HCT116 (cell line): ENCODE data around the gene GATC.

ENCODE experiments used
- CTCF ChIP-seq, 3 experiments: fragments of 200-600 bp in 1 of 3; sonication (generic) in 1 of 3; IDR thresholded peaks in 2 of 3; conservative IDR thresholded peaks in 1 of 3; 2 replicates each; pipeline ENCODE4 v1.5.1; 2012 to 2017; ENCODE audit warnings: low read depth in 2 of 3, low read length in 2 of 3, antibody characterized with exemption in 1 of 3, borderline replicate concordance in 1 of 3, control low read depth in 1 of 3, mild to moderate bottlenecking in 1 of 3, mixed read lengths in 1 of 3, mixed run types in 1 of 3, moderate library complexity in 1 of 3; ENCODE audit not compliant: insufficient read depth in 1 of 3
- EZH2 ChIP-seq: fragments of 200-600 bp; sonication (generic); IDR thresholded peaks from 2 replicates; pipeline ENCODE4 v1.6.1; 2017; ENCODE audit warnings: antibody characterized with exemption, mixed run types

- TF ChIP-seq CTCF (IDR thresholded peaks at IDR 0.05 in 2 of 3, conservative IDR thresholded peaks at IDR 0.05 in 1 of 3; ENCODE audit: borderline replicate concordance in 1 of 3, insufficient read depth in 1 of 3, low read depth in 2 of 3, low read length in 2 of 3) (no peak), EZH2 (no peak)
Observed at GRCh38 chr12:120504587-120504986, 58.3 kb downstream of the GATC start.
